GM18498 (cell line): ENCODE results near the gene QRSL1.
"Not testable (repeated sequence)": the region's sequence is repeated elsewhere in the genome, so short reads cannot be mapped to it uniquely, and the experiment has no call there.

ENCODE experiments used
- ATAC-seq: cut with Tn5 transposase; IDR thresholded peaks from one replicate; pipeline ENCODE4 v1.9.1; 2021; ENCODE audit warnings: mild to moderate bottlenecking, moderate library complexity; ENCODE audit not compliant: unreplicated experiment

QRSL1 gene

DNA sequence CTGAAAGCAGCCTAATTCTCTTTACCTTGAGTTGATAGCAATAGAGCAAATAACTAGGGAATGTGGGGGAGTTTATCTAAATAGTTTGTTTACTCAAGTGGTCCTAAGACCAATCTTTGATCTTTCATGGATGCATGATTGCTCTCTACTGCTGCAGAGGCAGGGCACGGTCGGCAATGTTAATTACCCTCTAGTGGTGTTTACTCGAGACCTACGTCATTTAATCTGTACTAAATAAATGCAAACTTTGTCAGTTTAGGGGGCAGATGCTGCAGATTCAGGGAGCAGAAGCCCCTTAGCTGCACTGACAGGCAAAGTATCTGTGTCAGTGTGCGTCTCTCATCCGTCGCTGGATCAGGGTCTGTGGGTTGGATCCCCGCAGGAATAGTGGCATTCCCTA lies 7.0 kb upstream of the QRSL1 start:
- ATAC-seq, result no peak

DNA sequence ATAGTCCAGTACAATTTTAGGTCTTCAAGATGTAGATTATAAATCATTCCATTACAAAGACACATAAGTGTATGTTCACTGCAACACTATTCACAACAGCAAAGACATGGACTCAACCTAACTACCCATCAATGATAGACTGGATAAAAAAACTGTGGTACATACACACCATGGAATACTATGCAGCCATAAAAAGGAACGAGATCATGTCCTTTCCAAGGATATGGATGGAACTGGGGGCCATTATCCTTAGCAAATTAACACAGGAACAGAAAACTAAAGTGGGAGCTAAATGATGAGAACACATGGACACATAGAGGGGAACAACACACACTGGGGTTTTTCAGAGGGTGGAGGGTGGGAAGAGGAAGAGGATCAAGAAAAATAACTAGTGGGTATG lies 6.3 kb upstream of the QRSL1 start:
- ATAC-seq, result no peak

DNA sequence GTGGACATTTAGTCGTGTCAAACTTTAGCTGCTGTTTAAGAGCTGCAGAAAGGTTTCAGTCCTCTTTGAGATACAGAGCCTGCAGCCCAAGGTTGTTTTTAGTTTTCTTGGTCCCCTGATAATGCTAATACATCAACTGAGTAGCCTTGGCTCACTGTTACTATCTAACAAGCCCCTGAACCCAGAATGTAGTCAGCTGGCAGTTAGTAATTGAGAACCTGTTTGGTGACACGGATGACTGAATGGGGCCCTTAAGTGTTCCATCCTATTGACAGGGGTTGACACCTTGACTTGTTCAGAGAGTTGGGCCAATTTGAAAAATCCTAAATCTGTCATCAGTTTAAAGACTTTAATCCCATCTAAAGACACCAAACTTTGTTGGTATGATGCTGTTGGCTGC lies 2.9 kb upstream of the QRSL1 start:
- ATAC-seq, result no peak

DNA sequence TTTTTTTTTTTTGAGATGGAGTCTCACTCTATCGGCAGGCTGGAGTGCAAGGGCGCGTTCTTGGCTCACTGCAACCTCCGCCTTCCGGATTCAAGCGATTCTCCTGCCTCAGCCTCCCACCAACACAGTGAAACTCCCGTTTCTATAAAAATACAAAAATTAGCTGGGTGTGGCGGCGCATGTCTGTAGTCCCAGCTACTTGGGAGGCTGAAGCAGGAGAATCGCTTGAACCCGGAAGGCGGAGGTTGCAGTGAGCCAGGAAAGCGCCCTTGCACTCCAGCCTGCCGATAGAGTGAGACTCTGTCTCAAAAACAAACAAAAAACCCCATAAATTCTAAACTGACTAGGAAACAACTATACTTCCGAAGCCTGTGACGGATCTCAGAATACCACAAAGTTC lies 1.6 kb upstream of the QRSL1 start:
- ATAC-seq, result not testable (repeated sequence)

DNA sequence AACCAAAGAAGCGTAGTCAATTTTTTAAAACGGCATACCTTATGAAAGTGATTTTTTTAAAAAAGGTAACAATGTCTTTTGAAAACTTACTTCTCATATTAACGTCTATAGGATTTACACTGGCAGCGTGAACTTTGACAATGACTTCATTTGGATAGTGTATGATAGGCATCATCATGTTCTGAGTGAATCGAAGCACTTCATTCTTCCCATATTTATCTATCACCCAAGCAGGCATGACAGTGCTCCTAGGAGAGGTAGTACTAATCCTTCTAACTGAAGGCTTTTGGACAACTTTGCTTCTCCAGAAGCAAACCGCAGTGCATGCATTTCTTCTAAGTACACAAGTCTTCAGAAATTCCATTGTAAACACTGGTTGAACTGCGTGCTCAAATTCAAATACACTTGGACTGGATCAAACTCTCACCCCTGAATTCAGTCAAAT lies 698 bp upstream of the QRSL1 start:
- ATAC-seq, result peak; percentile 8

DNA sequence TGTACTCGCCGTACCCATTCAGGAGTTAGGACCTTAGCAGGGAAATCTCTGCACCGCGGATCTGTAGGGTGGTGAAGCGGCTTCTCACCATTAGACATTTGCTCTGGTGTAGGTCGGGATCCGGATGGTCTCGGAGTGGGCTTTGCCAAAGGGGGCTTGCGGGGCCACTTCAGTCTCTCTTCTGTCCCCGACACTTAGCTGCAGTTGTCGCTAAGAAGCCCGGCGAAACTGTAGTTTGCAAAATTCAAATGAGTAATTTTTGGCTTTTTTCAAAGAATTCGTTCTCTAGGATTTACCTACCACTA lies 433 bp downstream of the QRSL1 start:
- ATAC-seq, result no peak

DNA sequence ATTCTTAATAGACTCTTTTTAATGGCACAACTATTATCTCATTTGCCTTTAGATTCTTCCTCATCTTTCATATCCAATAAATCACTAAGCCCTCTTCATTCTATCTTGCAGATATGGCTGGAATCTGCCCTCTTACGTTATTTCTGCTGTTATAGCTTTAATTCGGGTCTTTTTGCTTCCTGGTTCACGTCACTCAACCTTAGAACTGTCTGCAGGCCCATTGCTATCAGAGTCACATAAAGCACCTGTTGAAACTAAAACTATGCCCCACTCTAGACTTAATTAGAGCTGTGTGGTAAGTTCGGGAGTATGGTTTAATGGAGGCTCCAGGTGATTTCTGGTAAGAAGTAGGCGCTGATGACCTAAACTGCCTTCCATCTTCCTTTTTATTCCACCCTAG lies 988 bp downstream of the QRSL1 start:
- ATAC-seq, result no peak

DNA sequence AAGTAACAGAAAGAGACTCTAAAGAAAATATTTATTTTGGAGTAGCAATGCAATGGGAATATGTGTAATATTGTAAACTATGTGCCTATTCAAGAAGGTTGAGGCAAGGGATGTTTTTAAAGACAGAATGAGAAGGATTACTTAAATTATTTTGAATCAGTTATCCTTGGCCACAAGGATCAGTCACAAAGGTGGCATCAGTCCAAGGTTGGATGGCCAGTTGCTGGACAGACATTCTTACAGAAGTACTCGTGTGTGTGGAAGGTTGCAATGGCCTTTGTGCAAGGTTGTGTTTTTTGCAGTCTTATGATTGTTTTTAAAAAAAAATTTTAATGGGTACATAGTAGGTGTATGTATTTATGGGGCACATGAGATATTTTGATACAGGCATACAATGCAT lies 2.0 kb downstream of the QRSL1 start:
- ATAC-seq, result no peak

DNA sequence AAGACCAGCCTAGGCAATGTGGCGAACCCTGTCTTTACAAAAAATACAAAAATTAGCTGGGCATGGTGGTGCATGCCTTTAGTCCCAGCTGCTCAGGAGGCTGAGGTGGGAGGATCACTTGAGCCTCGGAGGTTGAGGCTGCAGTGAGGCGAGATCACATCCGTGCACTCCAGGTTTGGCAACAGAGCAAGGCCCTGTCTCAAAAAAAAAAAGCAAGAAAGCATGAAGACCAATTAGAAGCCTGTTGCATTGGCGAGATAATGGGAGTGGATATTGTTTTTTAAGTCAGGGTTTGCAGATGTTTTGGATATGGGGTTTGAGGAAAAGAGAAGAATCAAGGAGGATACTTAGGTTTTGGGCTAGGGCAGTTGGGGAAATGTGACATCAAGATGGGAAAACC lies 5.2 kb downstream of the QRSL1 start:
- no peak for ATAC-seq

DNA sequence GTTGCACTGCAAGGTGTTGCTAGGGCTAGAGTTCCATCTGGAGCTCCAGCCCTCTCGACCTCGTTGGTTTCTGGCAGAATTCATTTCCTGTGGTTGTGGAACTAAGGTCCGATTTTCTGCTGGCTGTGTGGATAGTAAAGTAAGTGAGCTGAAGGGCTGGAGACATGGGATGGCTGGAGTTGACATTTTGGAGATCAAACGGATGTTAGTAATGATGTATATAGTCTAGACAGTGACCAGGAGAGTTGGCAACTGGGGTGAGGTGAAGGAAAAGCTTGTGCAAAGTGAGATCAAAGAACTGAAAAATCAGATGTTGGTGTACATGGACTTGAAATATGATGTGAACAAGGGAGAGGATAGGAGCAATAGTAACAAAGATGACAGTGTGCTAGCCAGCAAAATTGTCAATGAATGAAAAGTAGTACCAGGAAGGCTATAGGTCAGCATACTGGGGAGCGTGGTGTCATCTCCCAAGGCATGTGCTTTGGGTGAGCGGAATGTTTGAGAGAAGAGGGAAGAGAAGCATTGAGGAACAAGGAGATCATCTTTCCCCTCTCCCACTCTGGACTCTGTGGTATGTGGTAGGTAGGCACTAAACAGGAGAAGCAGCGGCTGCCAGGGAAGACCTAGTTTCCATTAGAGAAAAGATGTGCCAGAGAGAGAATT lies 7.8 kb downstream of the QRSL1 start:
- peak; percentile 22 for ATAC-seq

DNA sequence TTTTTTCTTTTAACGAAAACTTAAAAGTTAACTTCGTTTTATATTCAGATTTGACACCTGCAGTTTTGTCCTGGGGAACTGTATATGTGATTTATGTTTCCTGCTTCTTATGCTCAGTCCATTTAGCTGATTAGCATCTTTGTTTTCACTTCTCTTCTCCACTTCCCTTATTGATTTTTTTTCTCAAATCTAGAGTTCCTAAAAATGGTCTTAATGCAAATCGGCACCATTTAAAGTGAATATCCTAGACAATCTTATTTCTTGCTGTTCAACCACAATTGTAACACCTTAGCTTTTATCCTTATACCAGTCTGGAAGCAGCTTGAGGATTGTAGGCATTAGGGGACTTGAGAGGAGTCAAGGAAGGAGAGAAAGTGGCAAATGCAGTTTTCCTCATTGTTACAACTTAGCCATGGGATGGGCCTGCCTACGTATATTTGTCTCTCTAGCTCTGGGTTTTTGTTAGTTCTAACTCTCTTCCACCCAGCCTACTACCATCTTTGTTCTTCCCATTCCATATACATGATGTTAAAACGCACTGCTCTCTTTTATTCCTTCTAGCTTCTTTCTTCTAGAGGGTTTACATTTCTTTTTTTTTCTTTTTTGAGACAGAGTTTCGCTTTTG lies 8.5 kb downstream of the QRSL1 start:
- ATAC-seq, result peak; percentile 73

DNA sequence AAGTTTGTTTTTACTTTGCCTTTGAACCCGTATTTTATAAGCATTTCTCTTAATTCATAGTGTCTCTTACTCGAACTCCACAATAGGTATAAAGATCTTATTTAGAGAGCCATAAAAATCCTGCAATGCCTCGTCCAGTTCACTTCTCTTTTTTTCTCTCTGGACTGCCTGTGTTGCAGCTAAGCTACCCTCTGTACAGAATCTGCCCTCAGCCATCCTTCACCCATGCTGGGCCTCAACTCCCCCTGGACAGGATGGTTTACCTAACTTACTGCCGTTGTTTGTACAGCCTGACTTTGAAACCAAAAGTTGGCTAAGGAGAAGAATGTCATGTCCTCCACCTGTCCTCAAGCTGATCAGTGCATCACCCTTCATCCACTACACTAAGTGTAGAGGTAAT lies 10.4 kb downstream of the QRSL1 start:
- ATAC-seq, result no peak

DNA sequence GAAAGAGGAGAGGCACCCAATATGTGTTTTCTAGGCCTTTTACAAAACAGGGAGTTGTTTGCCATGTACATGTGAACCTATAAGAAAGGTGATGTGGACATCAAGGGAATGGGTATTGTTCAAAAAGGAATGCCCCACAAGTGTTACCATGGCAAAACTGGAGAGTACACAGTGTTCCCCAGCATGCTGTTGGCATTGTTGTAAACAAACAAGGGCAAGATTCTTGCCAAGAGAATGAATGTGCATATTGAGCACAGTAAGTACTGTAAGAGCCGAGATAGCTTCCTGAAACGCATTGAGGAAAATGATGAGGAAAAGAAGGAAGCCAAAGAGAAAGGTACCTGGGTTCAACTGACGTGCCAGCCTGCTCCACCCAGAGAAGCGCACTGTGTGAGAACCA lies 13.1 kb downstream of the QRSL1 start:
- ATAC-seq, result no peak

DNA sequence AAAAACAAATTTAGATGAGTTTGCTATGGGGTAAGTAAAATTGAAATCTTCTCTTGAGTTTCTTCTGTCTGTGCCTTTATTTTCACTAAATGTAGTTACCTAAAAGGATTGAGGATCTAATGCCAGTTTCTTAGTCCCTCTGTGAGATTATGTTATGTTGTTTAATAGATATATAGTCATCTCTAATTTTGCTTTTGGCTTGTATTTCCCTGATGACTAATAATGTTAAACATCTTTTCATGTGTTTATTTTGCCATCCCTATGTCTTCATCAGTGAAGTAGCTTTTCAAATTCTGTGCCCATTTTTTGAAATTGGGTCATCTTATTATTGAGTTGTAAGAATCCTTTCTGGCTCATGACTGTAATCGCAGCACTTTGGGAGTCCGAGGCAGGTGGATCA lies 13.7 kb downstream of the QRSL1 start:
- ATAC-seq, result no peak

DNA sequence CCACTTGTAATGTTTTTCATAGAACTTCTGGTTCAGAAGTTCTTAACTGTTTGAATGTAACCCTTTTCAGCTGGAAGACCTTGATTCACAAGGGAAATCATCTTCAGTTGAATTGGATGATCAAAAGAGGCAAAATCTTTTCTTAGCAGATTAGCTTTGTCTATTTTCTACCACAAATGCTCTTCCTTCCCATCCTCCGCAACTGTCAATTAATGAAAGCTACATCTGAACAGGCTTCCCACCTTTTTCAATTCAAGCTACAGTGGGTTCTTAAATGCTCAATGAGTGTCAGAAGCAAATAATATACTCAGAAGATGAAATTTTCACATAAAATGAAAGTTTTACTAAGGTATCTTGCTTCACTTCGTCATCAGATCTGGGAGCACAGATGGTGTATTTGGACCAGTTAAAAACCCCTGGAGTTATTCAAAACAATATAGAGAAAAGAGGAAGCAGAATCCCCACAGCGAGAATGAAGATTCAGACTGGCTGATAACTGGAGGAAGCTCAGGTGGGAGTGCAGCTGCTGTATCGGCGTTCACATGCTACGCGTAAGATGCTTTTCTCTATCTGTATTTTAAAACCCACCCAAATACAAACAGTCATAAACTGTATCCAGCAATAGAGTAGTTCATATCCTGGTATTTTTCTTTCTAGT lies 19.4 kb downstream of the QRSL1 start:
- peak; percentile 73 for ATAC-seq

DNA sequence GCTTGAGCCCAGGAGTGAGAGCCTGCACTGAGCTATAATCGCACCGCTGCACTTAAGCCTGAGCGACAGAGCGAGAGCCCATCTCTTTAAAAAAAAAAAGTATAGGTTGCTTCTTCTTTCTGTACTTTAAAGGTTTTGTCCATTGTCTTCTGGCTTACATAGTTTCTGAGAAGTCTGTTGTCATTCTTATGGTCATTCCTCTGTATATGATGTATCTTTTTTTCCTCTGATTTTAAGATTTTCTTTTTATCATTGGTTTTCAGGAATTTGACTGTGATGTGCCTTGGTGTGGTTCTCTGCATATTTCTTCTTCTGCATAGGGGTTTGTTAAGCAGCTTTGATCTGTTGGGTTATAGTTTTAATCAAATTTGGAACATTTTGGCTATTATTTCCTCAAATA lies 29.1 kb downstream of the QRSL1 start:
- no peak for ATAC-seq

DNA sequence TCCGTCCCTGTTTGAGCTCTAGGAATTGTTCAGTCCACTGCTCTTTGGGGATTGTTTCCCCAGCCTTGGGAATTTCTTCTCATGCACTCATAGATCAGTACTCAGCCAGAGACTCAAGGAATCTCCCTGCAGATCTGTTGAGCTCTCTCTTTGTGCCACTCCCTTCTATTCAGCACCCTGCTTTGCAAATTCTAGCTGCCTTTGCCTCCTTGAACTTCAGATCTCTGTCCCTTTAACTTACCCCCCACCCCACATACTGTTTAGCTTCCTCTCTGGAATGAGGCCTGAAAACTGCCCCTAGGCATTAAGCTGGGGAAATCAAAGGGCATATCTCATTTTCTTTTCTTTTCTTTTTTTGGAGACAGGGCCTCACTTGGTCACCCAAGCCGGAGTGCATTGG lies 30.5 kb downstream of the QRSL1 start:
- ATAC-seq, result no peak

DNA sequence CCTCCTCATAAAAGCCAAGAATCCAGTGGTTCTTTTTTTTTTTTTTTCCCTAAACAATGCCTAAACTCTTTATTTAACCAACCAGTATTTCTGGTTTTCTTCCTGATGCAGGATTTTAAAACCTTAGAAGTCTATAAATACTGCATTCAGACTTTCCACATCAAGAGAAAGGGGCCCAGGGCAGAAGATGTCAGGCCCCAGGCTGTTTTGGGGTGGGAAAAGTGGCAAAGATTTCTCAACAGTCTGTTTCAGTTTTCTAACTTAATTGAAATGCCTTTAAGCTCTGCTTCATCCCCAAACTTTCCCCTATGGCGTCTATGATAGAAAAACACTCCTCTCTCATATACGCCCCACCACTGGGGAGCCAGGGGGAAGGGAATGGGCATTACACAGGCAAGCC lies 33.1 kb downstream of the QRSL1 start:
- ATAC-seq, result no peak

DNA sequence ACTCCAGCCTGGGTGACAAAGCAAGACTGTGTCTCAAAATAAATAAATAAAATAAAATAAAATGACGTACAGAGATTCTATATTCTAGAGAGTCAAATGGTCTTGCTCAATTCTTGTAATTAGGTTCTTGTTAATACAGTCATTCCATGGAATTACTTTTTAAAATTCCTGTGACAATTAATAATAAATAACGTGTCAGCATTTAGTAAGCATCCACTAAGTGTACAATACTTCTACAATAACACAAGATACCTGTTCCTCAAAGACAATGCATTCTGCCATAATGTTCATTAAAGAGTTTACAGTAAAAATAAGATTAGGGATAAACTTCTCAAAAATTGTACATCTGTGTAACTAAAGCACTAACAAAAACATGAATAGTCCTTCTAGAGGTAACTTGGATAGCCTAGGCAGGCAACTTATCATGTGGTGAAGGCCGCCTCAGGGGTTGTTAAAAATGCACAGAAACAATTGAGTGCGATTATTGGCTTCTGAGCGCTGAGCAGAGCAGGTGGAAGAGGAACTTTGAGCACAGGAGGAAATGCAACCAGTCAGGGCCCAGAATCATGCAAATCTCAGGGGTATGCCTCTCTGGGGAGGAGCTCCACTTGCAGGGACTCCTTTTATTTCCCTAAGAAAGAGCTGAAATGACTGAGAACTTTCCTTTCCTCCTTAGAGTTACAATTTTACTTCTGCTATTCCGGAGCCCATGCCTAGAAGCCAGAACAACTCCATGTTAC lies 37.1 kb downstream of the QRSL1 start:
- peak; percentile 99 for ATAC-seq

DNA sequence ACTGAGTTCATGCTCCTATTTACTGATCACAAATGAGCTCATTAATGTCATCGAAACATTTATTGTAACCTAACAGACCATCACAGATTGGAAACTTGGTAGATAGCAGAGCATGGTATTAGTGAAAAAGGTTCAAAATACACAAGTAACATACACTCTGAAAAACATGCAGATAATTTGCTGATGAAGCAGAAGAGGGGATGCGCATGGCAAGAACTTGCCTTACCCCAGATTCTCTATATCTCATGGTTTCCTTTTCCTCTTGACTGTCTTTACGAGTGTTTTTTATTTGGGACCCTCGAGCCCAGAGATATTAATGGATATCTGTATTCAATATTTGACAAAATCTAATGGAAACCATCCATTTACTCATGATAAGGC lies 37.6 kb downstream of the QRSL1 start:
- no peak for ATAC-seq

DNA sequence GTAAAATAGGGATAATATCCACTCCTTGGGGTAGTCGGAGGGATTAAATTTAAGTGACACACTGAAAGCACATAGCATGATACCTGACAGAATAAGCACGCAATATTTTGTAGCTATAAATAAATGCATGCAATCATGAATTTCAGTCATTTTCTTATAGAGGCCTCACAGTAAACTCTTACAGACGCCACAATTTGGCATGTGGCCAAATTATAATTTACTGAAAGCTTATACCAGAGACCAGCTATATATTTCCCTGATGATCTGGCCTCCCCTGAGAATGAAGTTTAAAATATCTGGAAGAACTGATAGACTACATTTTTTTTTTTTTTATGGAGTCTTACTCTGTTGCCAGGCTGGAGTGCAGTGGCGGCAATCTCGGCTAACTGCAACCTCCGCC lies 40.9 kb downstream of the QRSL1 start:
- ATAC-seq, result no peak

DNA sequence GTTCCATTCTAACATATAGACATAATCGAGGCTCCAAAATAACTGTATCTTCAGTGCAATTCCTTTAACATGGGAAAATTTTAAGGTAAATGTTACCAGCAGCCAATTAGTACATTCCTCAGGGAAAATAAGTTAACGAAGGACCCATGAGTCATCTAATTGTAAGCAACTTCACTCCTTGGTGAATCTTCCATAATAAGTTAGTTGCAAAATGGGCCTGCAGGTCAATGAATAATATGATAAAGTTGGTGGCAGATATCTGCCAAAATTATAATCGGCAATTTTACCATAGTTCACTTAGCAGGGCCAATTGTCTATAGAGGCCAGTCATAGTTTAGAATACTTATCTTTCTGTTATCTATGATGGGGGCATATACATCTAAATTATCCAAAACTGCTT lies 42.3 kb downstream of the QRSL1 start:
- ATAC-seq, result no peak
